GM18868 (cell line): ENCODE measurements around the gene MCHR1.
"Not testable (repeated sequence)": the region's sequence is repeated elsewhere in the genome, so short reads cannot be mapped to it uniquely, and the experiment has no call there.

Source experiments
- ATAC-seq: cut with Tn5 transposase; IDR thresholded peaks from one replicate; pipeline ENCODE4 v1.9.1; 2021; ENCODE audit warnings: mild to moderate bottlenecking, moderate library complexity; ENCODE audit not compliant: unreplicated experiment

MCHR1 gene

DNA sequence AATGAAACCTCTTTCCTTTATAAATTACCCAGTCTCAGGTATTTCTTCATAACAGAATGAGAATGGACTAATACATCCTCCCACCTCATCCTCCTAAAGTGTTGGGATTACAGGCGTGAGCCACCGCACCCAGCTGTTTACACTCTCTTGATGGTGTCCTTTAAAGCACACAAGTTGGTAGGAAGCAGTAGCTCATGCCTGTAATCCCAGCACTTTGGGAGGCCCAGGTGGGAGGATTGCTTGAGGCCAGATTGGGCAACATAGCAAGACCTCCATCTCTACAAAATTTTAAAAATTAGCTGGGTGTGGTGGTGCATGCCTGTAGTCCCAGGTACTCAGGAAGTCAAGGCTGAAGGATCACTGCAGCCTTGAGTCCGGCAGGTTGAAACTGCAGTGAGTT lies 23.3 kb upstream of the MCHR1 start:
- not testable (repeated sequence) for ATAC-seq

DNA sequence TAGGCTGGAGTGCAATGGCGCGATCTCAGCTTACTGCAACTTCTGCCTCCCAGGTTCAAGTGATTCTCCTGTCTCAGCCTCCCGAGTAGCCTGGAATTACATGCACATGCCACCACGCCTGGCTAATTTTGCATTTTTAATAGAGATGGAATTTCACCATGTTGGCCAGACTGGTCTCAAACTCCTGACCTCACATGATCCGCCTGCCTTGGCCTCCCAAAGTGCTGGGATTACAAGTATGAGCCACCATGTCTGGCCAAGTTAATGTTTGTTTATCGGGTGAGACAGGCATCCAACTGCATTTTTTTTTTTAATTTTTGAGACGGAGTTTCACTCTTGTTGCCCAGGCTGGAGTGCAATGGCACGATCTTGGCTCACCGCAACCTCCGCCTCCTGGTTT lies 22.6 kb upstream of the MCHR1 start:
- not testable (repeated sequence) for ATAC-seq

DNA sequence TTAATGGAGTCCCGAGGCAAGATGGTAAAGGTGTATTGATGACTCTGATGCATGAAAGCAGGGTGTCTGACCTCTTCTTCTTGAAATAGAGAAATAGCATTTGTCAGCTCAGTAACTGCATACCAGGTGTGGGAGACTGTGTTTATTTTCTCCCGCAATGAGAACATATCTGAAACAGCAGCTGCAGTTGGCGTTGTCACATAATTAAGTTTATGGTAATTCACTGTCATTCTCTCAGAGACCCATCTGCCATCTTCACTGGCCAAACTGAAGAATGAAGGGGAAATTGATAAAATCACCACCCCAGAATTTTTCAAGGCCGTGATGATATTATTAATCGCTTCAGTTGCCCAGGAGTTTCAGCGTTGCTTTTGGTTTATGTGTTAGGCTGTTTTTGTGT lies 20.1 kb upstream of the MCHR1 start:
- no peak for ATAC-seq

DNA sequence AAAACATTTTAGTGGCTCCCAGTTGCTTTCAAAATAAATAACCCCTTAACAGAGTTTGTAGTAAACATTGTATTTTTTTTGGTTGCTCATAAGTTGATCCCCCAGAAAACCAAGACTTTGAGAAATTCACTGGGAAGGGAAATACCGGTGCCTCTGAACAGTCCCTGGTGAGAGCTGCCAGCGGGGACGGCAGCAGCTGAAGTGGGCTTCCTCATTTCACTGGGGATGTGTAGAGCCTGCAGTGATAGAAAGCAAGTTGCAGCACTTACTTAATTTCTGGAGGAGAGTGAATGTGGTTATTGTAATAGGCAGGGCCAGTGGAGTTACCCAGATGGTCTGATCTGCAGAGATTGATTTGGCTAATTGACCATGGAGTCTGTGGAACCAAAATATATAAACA lies 18.6 kb upstream of the MCHR1 start:
- no peak for ATAC-seq

DNA sequence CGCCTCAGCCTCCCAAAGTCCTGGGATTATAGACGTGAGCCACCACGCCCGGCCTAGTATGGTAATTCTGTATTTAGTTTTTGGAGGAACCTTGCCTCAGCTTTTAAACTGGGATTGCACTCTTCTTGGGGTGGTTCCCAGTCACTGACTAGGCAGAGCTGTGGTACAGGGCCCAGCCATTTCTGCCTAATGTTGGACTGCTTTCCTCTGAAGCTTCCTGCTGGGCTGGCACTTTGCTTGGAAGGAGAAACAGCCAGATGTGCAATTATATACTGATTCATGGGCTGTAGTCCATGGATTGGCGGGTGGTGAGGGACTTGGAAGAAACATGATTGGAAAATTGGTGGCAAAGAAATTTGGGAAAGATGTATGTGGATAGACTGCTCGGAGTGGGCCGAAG lies 17.6 kb upstream of the MCHR1 start:
- no peak for ATAC-seq

DNA sequence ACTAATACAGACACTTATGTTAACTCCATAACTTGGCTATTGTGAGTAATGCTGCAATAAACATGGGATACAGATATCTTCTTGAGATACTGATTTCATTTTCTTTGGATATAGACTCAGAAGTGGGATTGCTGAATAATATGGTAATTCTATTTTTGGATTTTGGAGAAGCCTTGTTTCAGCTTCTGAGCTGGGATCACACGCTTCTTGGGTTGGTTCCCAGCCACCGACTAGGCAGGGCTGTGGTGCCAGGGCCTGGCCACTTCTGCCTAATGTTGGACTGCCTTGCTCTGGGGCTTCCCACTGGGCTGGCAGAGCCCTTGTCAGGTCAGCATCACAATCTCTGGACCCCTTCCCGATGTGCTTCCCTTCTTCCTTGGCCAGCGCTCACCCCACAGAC lies 14.0 kb upstream of the MCHR1 start:
- no peak for ATAC-seq

DNA sequence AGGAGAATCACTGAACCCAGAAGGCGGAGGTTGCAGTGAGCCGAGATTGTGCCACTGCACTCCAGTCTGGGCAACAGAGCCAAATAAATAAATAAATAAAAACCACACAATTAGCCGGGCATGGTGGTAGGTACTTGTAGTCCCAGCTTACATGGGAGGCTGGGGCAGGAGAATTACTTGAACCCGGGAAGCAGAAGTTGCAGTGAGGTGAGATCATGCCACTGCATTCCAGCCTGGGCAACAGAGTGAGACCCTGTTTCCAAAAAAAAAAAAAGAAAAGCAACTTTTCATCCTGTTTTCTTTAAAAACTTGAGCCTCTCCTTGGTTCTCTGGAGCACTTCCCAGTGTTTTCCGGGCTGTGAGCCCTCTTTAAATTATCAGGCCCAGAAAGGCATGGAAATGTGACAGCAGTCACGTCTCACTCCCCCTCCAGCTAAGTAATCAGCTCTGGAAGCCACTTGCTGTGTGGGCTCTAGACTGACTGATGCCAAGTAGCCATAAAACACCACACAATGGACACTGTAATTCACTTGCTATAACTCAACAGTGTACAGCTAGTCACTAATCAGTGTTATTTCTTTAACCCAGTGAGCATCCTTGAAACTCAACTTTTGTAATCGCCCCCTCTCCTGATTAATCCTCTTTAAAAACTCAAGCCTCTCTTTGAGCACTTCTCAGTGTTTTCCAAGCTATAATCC lies 13.0 kb upstream of the MCHR1 start:
- ATAC-seq = no peak

DNA sequence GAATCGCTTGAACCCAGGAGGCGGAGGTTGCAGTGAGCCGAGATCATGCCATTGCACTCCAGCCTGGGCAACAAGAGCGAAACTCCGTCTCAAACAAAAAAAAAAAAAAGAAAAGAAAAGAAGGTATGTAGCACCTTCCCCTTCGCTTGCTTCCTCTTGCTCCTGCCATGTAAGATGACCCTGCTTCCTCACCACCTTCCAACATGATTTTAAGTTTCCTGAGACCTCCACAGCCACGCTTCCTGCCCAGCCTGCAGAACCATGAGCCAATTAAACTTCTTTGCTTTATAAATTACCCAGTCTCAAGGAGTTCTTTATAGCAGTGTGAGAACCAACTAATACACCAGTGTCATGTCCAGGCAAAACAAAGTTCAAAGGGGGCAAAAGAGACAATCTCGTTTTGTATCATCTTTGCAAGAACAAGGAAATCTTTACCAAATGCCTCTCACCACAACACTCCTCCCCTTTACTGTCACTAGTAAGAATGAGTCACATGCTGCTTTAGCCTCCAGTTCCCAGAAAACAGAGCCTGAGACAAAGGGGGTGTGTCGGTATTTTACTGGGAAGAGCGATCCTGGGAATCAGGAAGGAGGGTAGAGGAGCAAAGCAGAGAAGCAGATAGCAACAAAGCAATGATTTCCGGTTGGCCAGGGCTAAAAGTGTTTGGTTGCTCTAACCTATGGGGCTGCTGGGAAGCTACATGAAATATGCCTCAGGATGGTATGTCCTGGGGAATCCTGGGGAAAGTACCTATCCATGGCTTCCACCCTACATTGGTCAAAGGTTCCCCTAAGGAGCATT lies 10.5 kb upstream of the MCHR1 start:
- ATAC-seq = no peak

DNA sequence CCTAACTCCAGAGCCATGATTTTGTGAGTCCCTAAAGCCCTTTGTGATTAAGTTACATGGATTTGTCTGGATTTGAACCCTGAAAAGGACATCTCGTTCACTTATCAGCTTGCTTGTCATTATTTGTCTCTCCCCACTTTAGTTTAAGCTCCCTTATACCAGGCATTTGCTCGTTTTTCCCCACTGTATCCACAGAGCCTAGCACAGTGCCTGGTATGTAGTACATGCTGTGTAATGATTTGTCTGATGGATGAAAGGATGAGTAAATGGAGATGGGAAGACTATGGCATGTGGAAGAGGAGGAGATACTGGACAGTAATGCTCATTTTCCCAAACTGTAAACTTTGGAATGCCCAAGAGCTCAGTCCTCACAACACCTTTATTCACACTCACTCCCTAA lies 9.2 kb upstream of the MCHR1 start:
- ATAC-seq = no peak

DNA sequence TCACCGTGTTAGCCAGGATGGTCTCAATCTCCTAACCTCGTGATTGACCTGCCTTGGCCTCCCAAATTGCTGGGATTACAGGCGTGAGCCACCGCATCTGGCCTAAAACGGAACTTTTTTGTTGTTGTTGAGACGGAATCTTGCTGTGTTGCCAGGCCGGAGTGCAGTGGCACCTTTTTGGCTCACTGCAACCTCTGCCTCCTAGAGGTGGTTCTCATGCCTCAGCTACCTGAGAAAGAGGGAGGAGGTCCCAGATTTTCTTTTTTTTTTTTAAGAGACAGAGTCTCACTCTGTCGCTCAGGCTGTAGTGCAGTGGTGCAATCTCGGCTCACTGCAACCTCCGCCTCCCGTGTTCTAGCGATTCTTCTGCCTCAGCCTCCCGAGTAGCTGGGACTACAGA lies 7.9 kb upstream of the MCHR1 start:
- ATAC-seq = no peak

DNA sequence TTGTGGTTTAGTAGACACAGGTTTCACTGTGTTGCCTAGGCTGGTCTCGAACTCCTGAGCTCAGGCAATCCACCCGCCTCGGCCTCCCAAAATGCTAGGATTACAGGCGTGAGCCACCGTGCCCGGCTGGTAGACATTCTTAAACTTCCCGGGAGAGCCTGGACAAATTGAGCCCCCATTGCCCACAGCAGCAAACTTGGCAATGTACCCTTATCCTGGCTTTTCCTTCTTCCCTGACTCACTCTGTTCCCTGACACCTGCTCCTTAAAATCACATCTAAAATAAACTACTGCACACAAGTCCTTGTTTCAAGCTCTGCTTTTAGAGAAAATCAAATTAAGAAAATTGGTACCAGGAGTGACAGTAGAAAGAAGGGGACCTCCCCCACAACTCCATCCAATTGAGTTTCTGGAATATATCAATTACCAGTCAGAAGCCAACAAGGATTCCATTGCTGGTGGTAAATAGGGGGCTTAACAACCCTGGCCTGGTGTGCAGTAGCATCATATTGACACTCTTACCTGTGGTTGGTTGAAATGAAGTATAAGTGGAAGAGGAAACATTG lies 7.4 kb upstream of the MCHR1 start:
- no peak for ATAC-seq

DNA sequence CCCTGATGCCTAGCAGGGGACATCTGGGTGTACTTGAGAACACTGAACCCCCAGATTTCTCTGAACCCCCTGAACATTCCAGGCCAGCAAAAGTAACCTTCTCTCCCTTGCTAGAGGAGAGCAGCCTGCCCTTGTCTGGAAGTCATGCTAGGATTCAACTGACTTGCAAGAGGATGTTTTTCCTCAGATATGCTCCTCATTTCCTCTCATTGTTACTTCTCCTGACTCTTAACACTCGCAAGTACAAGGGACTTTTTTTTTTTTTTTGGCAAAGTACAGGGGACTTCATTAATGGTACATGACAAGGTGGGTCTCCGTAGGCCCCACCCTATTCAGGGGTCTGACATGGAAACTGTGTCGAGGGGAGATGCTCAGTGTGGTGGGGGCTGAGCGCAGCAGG lies 6.3 kb upstream of the MCHR1 start:
- ATAC-seq = no peak

DNA sequence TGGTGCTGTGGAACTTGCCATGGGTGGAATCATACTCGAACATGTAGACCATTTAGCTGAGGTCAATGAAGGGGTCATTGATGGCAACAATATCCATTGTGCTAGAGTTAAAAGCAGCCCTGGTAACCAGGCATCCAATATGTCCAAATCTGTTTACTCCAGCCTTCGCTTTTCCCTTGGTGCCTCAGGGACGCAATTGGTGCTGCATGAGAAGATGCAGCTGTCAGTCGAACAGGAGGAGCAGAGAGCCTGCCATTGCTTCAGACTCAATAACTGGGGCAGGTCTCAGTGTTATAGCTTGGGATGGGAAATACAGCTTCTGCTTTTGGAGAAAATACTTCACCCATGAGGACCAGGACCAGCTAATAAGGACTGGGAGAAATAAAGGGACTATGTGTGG lies 5.0 kb upstream of the MCHR1 start:
- no peak for ATAC-seq

DNA sequence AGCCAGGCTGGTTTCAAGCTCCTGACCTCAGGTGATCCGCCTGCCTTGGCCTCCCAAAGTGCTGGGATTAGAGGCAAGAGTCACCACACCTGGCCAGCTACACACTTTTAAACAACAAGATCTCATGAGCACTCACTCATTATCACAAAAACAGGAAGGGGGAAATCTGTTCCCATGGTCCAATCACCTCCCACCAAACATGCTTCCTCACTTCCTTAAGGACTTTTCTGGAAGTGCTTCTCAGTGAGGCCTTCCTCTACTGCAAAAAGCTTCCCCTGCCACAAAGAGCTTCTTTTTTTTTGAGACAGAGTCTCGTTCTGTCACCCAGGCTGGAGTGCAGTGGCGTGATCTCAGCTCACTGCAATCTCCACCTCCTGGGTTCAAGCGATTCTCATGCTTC lies 3.1 kb upstream of the MCHR1 start:
- ATAC-seq = not testable (repeated sequence)

DNA sequence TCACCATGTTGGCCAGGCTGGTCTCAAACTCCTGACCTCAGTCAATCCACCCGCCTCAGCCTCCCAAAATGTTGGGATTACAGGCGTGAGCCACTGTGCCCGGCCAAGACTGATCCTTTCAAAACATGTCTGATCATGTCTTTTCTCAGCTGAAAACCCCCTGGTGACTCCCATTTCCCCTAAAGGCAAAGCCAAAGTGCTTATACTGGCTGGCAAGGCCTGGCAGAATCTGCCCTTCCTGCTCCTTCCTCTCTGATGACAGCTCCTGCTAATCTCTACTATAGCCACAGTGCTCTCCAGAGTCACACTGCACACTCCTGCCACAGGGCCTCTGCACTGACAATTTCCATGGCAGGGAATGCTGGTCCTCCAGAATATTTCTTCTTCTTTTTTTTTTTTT lies 2.6 kb upstream of the MCHR1 start:
- no peak for ATAC-seq

DNA sequence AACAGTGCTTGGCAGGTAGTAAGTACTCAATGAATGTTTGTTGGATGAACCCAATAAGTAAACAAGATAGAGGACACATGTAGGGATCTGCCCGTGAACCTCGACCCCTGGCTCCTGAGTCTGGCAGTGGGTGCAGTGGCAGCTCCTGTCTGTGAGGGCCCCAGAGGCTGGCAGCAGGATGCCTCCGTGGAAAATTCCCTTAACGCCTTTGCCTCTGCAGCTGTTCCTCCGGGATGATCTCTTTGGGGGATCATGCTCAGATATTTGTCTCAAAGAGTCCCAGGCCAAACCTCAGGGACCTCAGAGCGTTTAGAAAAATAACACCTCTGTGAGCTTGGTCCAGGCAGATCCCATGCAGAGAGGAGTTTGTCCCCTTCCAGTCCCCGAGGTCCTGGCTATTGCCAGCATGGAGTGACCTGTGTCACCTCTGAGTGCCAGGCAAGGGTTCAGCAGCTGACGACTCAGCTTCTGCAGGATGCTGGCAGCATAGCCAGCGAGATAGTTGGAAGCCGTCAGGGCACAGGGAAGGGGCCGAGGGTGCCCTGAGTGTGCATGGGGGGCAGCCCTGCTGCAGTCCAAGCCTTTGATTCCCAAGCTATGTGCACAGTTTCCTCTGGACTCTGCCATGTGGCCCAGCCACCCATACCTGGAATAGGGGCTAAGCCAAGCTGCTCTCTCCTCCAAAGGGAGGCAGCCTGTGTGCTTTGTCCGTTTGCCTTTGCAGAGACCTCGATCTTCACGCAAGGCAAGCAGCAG lies 613 bp upstream of the MCHR1 start:
- no peak for ATAC-seq

DNA sequence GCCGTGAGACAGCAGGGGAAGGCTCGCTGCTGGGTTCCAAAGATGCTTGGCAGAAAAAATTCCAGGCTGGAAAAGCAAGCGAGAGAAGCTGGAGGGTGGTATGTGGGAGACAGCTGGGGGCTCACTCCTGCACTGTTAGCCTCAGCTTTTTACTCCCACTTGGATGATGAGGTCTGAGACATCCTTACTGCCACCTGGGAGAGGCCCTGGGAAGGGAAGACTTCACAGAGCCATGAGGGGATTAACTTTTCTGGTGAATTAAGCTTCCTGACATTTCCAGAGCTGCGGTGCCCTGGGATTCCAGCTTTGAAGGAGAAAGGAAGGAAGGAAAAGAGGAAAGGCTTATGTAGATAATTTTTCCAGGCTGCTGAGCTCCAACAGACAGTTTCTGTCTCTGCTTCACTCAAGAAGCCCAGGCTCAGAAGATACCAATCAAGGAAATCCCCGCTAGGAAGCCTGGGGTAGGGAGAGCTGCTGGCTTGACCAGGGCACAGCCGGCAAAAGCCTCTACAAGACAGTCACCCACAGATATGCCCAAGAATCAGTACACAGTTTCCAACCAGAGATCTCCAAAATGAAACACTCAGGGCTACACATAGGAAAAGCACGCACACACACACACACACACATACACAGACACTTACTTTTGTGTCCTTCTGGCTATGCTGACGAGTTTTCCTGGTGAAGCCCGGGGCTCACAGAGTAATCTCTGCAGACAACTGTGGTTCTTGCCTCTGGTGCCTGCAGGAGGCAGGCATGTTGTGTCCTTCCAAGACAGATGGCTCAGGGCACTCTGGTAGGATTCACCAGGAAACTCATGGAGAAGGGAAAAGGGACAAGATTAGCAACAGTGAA lies 907 bp downstream of the MCHR1 start:
- ATAC-seq = no peak

DNA sequence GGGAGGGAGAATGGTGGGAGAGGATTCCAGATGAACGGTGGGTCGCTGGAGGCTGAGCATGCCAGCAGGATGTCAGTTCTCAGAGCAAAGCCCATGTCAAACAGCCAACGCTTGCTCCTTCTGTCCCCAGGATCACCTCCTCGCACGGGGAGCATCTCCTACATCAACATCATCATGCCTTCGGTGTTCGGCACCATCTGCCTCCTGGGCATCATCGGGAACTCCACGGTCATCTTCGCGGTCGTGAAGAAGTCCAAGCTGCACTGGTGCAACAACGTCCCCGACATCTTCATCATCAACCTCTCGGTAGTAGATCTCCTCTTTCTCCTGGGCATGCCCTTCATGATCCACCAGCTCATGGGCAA lies 1.5 kb downstream of the MCHR1 start:
- no peak for ATAC-seq

DNA sequence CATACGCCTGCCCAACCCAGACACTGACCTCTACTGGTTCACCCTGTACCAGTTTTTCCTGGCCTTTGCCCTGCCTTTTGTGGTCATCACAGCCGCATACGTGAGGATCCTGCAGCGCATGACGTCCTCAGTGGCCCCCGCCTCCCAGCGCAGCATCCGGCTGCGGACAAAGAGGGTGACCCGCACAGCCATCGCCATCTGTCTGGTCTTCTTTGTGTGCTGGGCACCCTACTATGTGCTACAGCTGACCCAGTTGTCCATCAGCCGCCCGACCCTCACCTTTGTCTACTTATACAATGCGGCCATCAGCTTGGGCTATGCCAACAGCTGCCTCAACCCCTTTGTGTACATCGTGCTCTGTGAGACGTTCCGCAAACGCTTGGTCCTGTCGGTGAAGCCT lies 2.2 kb downstream of the MCHR1 start:
- no peak for ATAC-seq

DNA sequence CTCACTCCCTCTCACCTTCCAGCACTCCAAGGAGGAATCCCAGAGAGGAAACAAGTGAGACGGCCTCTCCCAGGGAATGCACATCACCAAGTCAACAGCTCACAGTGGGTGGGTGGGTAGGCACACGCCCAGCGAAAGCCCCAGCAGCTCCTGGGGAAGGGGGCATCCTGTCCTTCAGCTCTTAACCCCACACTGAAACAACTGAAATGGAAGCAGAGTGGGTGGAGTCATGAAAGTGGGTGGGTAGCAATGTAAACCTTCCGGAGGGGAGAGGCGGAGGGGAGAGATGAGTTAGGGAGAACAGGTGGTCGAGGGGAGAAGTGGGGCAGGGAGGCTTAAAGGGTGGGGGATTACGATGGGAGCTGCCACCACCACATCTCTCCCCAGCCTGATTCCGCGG lies 5.4 kb downstream of the MCHR1 start:
- no peak for ATAC-seq

DNA sequence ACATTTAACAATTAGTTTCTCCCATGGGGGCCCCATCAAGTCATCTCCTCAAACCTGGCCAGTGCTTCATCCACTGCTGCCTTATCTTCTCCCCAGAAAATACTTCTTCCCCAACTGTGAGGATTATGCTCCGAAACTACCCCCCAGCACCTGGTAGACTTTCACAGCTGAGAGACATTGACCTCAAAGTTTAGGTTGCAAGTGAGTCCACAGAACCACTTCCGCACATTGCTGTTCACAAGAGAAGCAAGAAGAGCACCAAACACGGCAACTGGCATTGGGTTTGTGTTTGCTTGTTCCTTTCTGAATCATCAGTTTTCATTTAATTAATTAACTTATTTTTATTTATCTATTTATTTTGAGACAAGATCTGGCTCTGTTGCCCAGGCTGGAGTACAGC lies 6.1 kb downstream of the MCHR1 start:
- ATAC-seq = no peak
